Activated CD8-positive, alpha-beta memory T cell treated with anti-CD3 and anti-CD28 coated beads for 48 hours (primary cell): ENCODE data around the gene CCDC188.
A peak's percentile ranks its signal among the peaks of the same experiment; 100 is the strongest.

Source experiments
- DNase-seq, 3 experiments: peaks; one replicate each; pipeline ENCODE4 v3.0.0-alpha.2; 2020; ENCODE audit warnings: low read depth in 2 of 3, low spot score in 2 of 3

The CCDC188 gene

DNA sequence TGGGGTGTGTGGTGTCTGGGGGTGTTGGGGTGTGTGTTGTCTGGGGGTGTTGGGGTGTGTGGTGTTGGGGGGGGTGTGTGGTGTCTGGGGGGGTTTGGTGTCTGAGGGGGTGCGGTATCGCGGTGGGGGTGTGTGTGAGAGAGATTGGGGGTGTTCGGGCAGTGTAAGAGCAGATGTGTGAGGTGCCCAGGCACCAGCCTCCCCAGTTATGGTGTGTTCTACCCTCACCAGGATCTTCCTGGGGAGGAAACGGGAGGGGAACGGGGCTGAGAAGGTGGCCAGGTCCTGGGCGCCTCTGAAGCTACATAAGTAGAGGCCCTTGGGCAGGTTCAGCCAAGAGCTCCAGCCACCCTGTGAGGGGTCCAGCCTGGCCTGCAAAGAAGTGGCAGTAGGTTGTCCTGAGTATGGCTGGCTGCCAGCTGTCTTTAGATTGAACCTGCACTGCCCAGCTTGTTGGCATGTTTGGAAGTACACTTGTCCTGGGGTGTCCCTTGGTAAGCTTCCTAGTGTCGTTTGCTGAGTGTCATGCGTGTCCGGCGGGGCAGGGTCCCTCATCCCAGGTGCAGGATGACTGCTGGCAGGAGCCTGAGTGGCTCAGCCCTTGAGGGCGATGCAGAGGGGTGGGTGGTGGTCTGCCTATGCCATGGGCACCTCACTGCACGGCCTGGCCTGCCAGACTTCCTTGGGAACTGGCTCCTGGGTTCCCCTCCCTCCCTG lies 27.3 kb downstream of the CCDC188 start:
- no peak for DNase-seq

DNA sequence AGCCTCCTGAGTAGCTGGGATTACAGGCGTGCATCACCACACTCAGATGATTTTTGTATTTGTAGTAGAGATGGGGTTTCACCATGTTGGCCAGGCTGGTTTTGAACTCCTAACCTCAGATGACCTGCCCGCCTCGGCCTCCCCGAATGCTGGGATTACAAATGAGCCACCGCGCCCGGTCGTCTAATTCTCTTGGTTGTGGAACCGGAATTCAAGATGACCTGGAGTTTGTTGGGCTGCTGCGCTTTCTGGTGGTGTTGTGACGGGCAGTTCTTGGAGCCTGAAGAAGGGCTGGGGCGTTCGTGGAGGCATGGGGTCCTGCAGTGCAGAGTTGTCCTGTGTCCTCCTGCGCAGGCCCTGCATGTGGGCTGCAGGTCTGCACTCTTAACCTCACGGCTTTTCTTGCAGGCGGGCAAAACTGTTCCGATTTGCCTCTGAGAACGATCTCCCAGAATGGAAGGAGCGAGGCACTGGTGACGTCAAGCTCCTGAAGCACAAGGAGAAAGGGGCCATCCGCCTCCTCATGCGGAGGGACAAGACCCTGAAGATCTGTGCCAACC lies 28.9 kb downstream of the CCDC188 start:
- DNase-seq: no peak

DNA sequence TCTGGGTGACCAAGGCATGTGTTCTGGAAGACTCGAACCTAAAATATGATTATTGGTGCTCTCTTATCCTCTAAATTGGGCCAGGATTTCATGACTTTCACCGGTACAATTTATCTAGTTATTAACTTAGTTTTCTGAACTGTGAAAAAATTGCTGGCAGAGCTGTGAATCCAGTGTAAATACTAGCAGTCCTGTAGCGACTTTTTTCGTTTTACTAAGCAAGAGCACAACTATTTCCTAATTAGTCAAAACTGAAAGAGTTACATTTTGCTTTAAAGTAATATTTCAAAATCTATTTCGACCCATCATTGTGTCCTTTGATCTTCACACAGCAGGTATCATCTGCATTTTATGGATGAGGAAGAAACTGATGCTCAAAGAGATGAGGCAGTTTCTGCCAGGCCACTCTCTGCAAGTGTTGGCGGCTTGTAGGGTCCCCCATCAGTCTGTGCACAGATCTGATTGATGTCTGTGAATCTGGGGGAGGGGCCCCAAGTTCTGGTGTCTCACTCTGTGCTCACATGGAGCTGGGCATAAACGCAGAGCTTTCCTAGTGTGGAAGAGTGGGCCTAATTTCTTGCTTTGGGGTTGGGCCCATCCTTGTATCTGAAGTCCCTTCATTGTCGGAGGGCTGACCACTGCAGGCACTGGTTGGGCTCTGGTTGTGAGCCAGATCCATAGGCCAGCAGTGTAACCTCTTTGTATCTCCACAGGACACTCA lies 32.4 kb downstream of the CCDC188 start:
- DNase-seq: no peak

DNA sequence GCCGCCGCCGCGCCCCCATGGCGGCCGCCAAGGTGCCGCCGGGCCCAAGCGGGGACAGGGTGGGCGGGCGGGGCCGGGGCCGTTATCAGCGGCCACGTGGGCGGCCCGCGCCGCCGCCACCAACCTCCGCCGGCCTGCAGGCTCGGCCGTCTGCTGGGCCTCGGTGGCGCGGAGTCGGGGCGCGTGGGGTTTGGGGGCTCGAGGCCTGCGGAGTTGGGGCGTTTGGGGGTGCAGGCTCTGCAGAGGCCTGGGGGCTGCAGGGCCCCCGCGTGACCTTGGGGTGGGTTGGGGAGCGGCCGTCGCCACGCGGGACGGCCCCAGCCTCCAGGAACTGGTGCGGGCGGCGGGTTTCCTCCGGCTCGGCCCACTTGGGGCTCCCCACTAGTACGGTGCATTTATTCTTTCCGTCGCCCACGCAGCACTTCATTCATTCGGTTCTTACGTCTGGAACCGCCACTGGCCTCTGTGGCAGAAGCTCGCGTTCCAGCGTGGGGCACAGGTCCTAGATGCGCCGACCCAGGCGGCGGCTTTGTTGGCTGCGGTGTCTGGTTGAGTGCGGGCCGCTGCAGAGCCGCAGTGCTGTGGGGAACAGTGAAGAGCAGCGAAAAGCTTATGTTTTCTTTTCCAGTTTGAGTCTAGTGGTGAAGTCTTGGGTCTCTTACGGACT lies 33.1 kb downstream of the CCDC188 start:
- peak in 2 of 3 experiments; percentile 52 to 65 for DNase-seq

DNA sequence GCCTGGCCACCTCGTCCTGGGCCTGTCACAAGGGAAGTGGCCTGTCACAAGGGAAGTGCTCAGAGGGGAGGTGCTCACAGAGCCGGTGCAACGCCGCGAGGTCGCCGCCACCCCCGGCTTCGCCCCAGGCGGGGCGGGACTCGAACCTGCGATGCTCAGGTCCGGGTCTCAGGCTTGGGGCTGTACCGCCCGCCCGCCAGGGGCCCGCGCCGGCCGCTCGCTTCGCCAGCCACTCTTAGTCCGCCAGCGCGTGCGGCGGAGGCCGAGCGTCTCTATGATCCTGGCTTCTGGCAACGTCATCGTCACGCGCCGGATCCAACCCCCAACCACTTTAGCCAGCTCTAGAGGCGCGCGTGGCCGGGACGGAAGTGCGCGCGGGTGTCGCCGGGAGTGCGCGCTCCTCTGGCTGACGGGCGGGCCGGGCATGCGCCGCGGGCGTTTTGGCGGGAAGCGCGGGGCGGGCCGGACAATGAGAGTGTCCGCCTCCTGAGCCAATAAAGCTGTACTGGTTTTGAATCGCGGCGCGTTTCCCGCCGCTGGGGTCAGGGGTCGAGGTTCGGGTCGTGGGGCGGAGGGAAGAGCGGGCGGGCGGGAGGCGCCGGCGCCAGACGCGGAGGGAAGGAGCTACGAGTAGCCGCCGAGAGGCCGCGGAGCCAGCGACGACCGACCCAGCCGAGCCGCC lies 33.8 kb downstream of the CCDC188 start, which contains the start of gene TRMT2A:
Gene TRMT2A, minus strand, starts transcription at position 276 of the 682 bp plus-strand sequence. CDS start 320 bp downstream, outside the sequence.
- peak; percentile 90 to 98 (median 95) for DNase-seq

DNA sequence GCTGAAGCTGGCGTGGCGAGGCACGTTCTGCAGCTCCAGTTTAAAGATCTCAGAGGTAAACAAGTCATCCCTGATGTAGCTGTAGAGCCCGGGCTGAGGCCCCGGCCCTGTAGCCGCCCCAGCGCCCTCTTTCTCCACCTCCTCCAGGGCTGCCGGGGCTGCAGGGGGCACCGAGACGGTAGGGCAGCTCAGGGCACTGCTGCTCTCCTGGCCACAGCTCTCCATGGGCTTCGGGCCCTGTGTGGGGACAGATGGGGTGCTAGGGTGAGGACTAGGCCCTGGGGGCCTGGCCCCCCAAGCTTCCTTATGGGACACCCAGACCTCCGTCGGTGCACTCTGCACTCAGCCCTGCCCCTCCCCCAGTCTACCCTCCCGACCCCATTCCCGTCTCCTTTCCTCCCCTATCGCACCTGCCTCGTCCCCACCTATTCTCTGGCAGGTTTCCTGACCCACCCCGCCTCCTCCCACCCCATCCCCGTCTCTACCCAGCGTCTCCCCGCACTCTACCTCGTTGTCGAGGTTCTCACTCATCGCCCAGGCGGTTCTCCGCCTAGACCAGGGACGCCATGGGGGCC lies 34.4 kb downstream of the CCDC188 start:
- no peak for DNase-seq

DNA sequence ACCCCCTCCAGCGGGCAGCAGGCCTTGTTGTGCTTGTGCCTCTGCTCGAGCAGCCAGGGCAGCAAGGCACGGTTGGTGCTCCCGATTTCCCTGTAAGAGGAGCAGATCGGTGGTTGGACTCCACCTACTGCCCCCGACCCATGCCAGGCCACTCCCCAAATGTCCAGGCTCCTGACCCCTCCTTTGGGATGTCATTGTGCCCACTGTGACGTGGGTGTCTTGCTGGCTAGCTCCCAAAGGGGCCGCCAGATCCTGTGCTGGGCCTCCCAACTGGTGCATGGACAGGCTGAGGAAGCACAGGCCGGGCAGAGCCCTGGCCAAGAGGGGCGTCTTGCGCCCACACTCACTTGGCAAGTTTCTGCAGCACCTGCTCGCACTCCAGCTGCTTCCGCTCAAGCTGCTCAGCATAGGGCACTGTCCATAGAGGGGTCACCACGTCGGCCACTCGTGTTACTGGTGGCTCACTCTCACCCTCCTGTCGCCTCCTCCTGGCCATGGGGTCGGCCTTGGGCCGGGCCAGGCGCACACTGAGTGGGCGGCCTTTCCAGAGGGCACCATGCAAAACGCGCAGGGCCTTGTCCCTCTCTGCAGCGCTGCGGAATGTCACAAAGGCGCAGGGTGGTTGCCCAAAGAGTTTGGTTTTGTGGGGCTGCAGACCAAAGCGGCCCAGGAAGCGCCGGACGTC lies 35.0 kb downstream of the CCDC188 start, which contains the start of gene RANBP1:
Gene RANBP1, plus strand, starts transcription at position 414 of the 685 bp plus-strand sequence. Its CDS starts 81 bp downstream, at position 495.
- no peak for DNase-seq

DNA sequence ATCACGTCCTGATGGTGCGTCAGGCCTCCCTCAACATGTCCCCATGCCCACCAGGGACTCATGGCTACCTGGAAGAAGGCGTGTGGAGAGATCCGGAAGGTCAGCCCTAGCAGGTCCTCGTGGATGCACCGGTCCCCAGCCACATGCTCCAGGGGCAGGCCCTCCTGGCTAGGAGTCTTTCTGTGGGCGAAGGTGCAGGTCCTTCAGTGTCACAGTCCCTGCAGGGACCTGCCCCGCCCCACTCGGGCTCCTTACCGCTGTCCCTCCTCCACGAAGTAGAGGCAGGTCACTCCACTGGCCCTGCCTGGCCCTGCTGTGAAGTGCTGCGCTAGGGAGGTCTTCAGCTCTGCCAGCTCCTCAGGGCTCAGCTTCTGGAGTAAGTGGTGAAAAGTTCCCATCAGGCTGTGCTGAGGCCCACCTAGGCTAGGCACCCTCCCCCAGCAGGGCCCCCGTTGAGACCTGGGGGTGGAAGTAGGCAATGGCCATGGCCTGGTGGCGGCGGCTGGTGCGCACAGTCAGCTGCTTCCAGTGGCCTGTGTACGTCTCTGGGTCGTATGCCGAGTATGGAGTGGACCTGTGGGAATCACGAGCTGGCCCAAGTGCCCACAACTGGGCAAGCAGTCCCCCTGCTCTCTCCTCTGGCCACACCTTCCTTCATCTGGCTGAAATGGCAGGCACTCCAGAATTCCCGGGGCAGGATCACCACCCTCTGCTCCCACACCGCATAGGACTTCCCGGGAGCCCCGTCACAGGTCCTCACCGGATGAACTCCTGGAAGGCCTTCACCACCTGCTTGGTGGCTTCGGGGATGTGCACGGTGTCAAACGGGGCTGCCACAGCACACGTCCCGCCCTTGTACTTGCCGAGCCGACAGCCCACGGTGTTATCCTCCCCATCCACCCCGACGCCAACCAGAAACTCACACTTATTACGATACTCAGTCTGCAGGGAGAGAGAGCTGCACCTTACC lies 36.1 kb downstream of the CCDC188 start:
- no peak for DNase-seq

DNA sequence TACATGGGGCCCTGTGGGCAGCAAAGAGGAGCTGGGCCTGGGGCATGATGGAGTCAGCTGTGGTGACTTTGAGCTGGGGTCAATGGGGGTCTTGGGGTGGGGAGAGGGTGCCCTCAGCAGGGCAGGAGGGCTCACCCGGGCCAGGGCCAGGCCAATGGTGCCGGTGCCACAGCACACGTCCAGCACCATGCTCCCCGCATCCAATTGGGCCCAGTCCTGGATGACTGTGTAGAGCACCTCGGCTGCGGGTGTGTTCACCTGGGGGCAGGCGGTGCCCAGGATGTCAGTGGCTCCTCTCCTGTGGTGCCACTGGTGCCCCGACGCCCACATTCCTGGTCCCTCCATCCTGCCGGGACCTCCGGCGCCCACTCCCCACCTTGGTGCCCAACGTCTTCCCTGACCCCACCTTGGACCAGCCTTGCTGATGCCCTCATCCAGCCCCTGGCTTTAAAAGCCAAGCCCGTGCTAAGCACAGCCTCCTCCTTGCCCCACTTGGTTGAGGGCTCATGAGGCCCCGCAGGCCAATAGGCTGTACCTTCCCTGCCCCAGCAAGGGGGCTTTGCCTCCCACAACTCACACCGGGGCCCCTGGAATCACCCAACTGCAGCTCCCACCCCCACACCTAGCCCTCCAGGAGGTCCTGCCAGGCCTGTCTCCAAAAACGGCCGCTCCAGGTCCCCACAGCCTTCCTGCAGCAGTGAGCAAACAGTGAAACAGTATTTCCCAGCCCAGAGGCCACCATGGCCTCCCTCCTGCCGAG lies 37.1 kb downstream of the CCDC188 start:
- no peak for DNase-seq

DNA sequence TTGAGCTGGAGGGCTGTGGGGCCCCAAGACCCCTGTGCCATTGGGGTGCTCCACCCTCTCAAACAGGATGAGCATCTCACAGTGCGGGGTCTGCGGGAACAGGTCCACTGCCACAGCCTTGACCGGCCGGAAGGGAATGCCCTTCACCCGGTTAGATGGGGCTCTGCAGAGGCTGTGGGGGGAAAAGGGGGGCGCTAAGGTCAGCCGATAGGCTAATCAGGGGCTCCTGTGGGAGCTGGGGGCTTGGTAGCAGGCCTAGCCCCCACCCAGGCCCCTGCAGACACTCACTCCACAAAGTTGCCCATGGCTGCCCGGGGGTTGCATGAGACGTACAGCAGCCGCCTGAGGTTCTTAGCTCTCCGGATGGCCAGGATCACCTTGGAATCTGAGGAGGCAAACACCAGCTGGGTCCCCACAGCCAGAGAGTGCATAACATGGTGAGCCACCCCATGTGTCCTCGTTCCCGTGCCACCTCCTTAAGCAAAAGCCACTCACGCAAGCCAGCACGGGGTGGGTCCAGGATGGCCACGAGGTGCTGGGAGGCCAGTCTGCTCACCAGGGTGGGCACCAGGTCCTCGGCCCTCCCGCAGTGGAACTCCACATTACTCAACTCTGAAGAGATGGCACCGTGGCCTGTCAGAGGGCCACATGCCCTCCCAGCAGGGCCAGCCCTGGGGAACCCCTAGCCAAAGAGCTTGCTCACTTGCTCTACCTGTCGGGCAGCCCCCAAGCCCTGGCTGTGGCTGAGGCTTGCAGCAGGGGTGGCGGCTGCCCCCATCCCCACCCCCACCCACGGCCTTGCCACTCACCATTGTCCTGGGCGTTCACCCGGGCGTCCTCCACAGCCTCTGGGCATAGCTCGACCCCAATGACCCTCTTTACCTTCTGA lies 38.0 kb downstream of the CCDC188 start:
- no peak for DNase-seq

DNA sequence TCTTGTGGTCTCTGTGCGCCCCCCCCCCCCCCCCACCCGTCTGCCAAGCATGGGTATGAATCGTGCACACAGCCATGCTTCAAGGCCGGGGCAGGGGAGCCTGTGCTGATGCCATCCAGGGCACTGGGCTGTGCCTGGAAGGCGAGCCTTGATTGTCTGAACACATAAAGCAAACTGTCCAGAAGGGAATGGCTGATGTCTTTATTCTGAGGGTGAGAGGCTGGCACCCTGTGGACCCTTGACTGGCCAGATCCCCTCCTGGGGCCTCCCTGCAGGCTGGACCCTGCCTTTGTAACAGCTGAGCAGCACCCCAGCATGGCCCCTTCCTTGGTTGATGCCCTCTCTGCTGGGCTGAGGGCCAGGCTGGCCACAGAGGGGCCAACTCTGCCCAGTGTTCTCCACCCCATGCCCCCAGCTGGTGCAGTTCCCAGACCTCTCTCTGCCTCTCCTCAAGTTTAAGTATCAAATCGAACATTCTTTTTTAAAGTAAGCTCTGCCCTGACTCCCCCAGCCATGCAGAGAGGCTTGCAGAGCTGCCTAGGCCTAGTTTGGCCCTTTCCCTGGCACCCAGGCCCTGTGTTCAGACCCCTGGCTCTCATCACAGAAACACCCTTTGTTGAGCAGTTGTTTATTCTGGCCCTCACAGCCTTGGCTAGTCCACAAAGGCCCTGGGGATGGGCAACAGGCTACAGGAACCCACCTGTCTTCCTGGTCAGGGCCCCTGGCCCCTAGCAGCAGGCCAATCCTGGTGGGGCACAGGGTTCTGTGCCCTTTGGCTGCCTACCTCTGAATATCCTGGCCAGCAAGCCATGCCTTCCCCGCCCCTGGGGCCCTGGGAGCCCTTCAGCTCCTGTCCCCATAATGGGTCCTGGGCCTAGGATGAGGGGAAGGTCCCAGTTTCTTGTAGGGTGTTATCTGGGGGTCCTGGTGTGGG lies 38.9 kb downstream of the CCDC188 start:
- no peak for DNase-seq

DNA sequence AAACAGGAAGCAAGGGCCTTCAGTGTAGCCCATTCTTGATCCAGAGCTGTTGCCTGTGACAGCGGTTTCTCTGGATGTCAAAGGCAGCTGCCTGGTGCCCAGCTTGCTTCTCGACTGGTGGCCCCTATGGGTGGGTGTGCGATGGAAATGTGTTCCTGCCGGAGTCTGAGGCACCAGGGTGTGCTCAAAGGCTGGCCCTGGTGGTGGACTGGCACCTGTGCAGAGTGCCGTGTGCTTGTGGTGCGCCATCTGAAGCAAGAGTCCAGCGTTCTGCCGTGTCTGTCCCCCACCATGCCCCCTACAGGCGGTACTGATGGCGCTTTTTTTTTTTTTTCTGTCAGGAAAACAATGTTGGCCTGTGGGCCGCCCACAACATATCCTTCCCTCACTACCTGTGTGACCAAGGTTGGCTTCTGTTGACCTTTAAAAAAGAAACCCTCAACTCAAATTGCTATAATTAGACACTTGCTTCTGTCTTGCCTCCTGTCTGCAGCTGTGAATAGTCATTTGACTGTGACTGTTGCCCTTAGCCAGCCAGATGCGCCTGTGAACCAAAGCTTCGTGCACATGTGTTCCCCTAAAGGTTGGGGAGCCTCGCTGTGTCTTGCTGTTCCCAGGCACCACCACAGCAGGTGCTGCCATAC lies 39.7 kb downstream of the CCDC188 start:
- DNase-seq: no peak

DNA sequence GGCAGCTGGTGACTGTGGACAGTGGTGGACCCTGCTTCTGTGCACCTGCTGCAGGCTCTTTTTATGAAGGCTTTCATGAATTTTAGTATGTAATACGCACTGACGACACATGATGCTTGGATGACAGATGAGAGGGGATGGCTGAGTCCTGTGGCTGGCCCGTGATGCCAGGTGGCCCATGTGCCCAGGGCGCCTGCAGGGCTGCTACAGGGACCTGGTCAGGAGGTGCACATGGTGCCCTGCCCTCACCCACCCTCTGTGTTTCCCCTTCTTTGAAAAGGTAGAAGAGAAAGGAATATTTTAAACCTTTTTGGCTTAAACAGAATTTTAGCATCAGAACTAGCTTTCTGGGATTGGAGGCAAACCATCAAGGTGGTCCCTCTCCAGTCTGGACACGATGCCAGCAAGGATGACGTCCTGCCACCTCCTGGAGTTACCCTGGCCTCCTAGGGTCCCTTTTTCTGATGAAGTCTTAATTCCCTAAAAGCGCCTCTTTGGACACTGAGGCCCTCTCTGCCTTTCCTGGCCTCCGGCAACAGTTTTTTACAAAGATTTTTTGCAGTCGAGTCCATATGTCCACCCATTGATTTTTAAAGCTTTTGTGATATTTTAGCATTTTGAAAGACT lies 40.4 kb downstream of the CCDC188 start:
- no peak for DNase-seq

DNA sequence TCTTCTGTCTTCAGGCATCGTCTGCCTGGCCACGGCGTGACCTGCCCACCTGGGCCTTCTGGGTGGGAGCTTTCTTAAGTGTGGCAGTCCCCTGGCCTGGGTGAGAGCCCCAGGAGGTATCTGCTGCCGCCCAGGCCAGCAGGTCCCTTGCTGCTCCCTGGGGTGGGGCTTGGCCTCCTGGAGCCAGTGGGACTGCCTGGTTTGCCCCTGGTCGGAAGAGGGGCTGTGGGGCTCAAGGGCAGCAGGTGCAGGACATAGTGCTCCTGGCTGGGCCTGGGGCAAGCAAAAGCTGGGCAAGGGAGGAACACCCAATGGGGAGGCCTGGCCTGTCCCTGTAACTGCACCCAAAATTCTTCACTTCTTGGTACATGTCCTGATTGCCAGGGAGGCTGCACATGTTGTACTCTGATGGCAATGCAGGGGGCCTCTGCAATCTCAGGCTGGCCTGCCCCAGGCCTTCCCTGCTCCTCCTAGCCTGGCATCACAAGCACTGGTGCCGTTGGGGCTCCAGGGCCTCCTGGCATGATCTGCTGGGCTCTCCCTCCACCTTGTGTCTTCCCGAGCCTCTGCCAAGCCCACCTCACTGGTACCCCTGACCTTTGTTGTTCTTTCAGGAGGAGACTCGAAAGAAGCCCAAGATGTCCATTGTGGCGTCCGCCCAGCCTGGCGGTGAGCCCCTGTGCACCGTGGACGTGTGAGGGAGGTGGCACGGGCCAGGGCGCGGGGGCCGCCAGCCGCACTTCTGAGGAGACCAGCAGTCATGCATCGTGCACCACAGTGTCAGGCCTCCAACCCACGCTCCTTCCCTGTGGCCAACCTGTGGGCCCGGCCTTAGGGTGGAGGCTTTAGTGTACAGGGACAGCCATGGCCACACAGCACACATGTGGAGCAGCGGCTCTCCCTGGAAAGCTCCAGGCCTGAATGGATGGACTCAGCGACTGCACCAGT lies 41.2 kb downstream of the CCDC188 start:
- no peak for DNase-seq
